Measurements from ENCODE around the gene COMMD1.

Gene COMMD1

GRCh38 chr2:62013641-62014040, 108.2 kb downstream of the COMMD1 start:
- no peak for DNase-seq (ENCODE audit: extremely low read depth, low read depth)
- TF ChIP-seq CTCF (IDR thresholded peaks at IDR 0.05; ENCODE audit: low read depth, low read length): no peak

GRCh38 chr2:62014102-62014501, 108.6 kb downstream of the COMMD1 start:
- peak; percentile 34 for DNase-seq (ENCODE audit: extremely low read depth, low read depth)
- peak; percentile 31 for TF ChIP-seq CTCF (IDR thresholded peaks at IDR 0.05; ENCODE audit: low read depth, low read length)

- no peak for TF ChIP-seq CTCF (IDR thresholded peaks at IDR 0.05; ENCODE audit: low read depth, low read length)
- no peak for DNase-seq (ENCODE audit: extremely low read depth, low read depth)
These were observed 111.5 kb downstream of the COMMD1 start for GRCh38 chr2:62016957-62017356.

- no peak for TF ChIP-seq CTCF (IDR thresholded peaks at IDR 0.05; ENCODE audit: low read depth, low read length)
- DNase-seq (ENCODE audit: extremely low read depth, low read depth): no peak
These were observed 124.4 kb downstream of the COMMD1 start for GRCh38 chr2:62029910-62030309.

- TF ChIP-seq CTCF (IDR thresholded peaks at IDR 0.05; ENCODE audit: low read depth, low read length): no peak
- DNase-seq (ENCODE audit: extremely low read depth, low read depth): no peak
These were observed 125.4 kb downstream of the COMMD1 start for GRCh38 chr2:62030902-62031301.

GRCh38 chr2:62032096-62032495, 126.6 kb downstream of the COMMD1 start:
- no peak for TF ChIP-seq CTCF (IDR thresholded peaks at IDR 0.05; ENCODE audit: low read depth, low read length)
- DNase-seq (ENCODE audit: extremely low read depth, low read depth): no peak

- no peak for TF ChIP-seq CTCF (IDR thresholded peaks at IDR 0.05; ENCODE audit: low read depth, low read length)
- no peak for DNase-seq (ENCODE audit: extremely low read depth, low read depth)
These were observed 129.2 kb downstream of the COMMD1 start for GRCh38 chr2:62034715-62035114.

Data from AG09319 (cell line).